ENCODE measurements around the gene BEND7.

BEND7 gene

GRCh38 chr10:13518076-13518692, 10.6 kb downstream of the BEND7 start:
- DNase-seq = peak; percentile 18

- no peak for DNase-seq
Measured at GRCh38 chr10:13517675-13518074, 11.1 kb downstream of the BEND7 start.

GRCh38 chr10:13516176-13516575, 12.6 kb downstream of the BEND7 start:
- no peak for DNase-seq

- no peak for DNase-seq
Measured at GRCh38 chr10:13515467-13515866, 13.3 kb downstream of the BEND7 start.

- DNase-seq = no peak
Measured at GRCh38 chr10:13514296-13514695, 14.5 kb downstream of the BEND7 start.

- no peak for DNase-seq
Measured at GRCh38 chr10:13512564-13512963, 16.2 kb downstream of the BEND7 start.

GRCh38 chr10:13511409-13511808, 17.4 kb downstream of the BEND7 start:
- DNase-seq = no peak

GRCh38 chr10:13505052-13505680, 23.6 kb downstream of the BEND7 start:
- DNase-seq = no peak

GRCh38 chr10:13503745-13504463, 24.9 kb downstream of the BEND7 start:
- no peak for DNase-seq

- no peak for DNase-seq
Measured at GRCh38 chr10:13502380-13502779, 26.4 kb downstream of the BEND7 start.

GRCh38 chr10:13500201-13500600, 28.6 kb downstream of the BEND7 start:
- no peak for DNase-seq

- DNase-seq = no peak
Measured at GRCh38 chr10:13499150-13499549, 29.7 kb downstream of the BEND7 start.

GRCh38 chr10:13496931-13497330, 31.9 kb downstream of the BEND7 start:
- no peak for DNase-seq

- no peak for DNase-seq
Measured at GRCh38 chr10:13496164-13496563, 32.6 kb downstream of the BEND7 start.

GRCh38 chr10:13492493-13493180, 36.2 kb downstream of the BEND7 start:
- peak; percentile 2 for DNase-seq

GRCh38 chr10:13491747-13492360, 37.0 kb downstream of the BEND7 start:
- DNase-seq = peak; percentile 85

- no peak for DNase-seq
Measured at GRCh38 chr10:13490503-13490902, 38.3 kb downstream of the BEND7 start.

- DNase-seq = no peak
Measured at GRCh38 chr10:13489035-13489599, 39.7 kb downstream of the BEND7 start.

- DNase-seq = no peak
Measured at GRCh38 chr10:13485623-13486022, 43.2 kb downstream of the BEND7 start.

GRCh38 chr10:13483951-13484350, 44.9 kb downstream of the BEND7 start:
- DNase-seq = no peak

- no peak for DNase-seq
Measured at GRCh38 chr10:13483073-13483472, 45.7 kb downstream of the BEND7 start.

- no peak for DNase-seq
Measured at GRCh38 chr10:13481690-13482089, 47.1 kb downstream of the BEND7 start.

- no peak for DNase-seq
Measured at GRCh38 chr10:13475124-13475523, 53.7 kb downstream of the BEND7 start.

All from NCI-H69 (cell line).